WI38 (cell line): ENCODE measurements around the gene CDC42EP4.

Experiments
- H3K4me3 ChIP-seq: 2 replicates; pipeline ENCODE4 v1.5.1; 2011; ENCODE audit warnings: low read depth, mild to moderate bottlenecking, control low read depth, low read length
- TF ChIP-seq, protein P1 (sequence below): IDR thresholded peaks from 2 replicates; pipeline ENCODE4 v1.5.1; 2012; ENCODE audit warnings: low read depth, mild to moderate bottlenecking, control low read depth, low read length

CDC42EP4 gene

DNA sequence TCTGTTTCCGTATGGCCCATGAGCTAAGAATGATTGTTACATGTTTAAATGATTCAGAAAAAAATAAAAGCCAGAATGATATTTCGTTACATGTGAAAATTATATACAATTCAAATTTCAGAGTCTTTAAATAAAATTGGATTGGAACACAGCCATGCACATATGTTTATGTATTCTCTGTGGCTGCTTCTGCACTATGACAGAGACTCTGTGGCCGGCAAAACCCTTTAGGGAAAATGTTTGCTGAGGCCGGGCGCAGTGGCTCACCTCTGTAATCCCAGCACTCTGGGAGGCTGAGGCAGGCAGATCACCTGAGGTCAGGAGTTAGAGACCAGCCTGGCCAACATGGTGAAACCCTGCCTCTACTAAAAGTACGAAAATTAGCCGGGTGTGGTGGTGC, 15.9 kb upstream of the CDC42EP4 start:
- TF ChIP-seq, protein P1, sequence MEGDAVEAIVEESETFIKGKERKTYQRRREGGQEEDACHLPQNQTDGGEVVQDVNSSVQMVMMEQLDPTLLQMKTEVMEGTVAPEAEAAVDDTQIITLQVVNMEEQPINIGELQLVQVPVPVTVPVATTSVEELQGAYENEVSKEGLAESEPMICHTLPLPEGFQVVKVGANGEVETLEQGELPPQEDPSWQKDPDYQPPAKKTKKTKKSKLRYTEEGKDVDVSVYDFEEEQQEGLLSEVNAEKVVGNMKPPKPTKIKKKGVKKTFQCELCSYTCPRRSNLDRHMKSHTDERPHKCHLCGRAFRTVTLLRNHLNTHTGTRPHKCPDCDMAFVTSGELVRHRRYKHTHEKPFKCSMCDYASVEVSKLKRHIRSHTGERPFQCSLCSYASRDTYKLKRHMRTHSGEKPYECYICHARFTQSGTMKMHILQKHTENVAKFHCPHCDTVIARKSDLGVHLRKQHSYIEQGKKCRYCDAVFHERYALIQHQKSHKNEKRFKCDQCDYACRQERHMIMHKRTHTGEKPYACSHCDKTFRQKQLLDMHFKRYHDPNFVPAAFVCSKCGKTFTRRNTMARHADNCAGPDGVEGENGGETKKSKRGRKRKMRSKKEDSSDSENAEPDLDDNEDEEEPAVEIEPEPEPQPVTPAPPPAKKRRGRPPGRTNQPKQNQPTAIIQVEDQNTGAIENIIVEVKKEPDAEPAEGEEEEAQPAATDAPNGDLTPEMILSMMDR: no peak
- no peak overlapping the region for H3K4me3 ChIP-seq

DNA sequence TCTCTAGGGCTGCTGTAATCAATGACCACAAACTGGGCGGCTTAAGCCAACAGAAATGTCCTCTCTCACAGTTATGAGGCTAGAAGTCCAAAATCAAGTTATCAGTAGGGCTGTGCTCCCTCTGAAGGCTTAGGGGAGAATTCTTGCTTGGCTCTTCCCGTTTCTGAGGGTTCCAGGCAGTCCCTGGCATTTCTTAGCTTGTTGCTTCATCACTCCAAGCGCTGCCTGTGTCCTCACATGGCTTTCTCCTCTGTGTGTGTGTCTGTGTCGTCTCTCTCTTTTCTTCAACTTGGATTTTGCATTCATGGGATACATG, 13.7 kb upstream of the CDC42EP4 start:
- H3K4me3 ChIP-seq: no peak overlapping the region
- TF ChIP-seq, protein P1: no peak

DNA sequence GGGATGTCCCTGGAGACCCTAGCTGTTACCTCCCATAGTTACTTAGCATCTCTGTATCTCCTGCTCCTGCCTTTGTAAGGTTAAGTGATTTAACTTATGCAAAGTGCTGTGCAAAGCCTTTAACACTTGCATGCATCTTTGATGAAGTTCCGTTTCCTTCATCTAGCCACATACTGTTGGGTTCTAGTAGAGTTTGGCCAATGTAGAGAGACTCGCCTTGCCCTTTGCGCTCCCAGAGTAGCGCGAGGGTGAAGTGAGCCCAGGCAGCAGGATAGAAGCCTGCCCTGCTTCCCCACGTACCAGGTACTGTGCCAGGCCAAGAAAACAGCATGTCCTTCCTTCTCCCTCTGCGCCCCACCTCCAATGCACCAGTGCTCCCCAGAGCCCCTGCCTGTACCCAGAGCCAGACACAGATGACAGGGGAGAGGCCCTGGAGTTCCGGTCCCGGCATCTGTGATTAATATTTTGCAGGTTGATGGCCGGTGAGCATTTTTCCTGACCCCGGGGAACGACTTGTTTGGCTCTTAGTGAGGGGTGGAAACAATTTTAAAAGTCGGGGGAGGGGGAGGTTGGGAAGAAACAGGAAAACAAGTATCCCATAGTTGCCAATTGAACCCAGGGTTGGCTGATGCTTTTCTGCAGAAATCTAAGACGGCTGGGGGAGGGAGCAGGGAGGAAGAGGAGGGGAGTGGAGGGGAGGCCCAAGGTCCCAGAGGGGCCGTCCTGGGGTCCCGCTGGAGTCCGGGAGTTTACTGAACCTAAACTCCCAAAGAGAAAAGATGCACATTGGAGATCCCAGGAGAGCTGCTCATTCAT, 13.1 kb upstream of the CDC42EP4 start:
- TF ChIP-seq, protein P1: no peak
- no peak overlapping the region for H3K4me3 ChIP-seq

DNA sequence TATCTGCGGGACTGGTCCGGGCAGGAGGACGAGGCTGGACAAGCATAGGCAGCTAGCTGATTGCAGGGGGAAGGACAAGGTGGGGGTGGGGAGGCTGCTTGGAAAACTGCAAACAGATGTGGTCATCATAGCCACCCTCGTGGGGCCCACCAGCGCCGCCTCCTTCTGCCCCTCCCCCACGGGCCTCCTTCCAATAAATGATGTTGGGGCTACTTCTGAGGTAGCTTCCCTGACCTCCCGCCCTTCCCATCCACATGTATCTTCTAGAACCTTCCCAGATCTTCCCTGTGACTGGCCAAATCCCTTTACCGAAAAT, 12.3 kb upstream of the CDC42EP4 start:
- no peak overlapping the region for H3K4me3 ChIP-seq
- TF ChIP-seq, protein P1: no peak

DNA sequence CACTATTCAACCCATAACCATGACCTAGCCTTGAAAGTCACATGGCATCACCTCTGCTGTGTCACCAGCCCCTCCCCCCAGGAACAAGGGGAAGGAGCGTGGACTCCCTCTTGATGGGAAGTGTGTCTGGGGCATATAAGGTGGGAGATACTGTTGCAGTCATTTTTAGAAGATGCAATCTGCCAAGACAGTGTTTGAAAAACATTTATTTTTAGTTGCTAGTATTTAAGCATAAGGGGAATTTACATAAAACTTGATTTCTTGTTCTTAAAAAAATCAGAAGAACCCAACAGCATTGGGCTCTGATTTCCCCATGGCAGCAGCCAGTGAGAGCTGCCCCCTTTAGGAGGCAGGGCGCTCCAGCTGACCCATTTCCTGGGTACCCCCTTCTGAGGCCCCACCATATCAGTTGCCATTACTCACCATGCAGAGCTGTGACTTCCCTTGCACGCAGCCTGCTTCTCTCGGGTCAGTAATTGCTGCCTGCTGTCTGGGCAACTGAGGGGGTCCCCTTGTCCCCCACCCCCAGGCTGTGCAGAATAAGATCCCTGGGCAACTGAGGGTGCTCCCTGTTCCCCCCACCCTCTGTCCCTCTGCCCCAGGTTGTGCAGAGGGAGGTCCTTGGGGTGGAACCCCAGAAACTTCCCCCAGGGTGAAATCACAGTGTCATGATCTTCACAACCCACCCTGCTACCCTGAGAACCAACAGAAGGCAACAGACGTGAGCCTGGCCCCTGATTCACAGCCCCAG, 11.8 kb upstream of the CDC42EP4 start:
- TF ChIP-seq, protein P1: no peak
- H3K4me3 ChIP-seq: no peak overlapping the region

DNA sequence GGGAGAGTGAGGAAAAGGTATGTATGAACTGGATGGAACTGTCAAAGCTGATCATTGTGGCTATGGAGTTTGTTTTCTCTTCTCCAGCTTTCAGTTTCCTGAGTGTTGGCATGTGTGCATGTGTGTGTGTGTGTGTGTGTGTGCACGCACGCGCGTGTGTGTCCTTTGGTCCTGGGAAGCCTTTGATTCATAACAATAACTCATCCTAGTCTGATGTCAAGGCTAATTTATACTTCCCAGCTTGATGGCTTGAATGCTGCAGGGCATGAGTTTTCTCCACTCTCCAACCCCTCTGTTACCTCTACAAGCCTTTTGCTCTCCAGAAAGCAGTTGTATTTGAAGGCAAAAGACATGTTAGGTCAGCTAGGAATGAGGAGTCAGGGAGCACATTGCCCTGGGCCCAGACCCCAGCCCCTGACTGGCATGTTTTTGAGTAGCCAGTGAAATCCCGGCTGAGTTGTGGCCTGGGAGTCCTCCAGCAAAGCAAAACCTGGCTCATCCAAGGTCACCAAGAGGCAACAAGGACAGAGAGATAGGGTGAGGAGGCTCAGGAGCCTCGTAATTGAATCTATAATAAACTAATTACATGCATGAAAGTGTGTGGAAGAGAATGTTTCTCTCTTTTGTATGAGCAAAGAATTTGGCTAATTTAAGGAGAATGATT, 8.9 kb upstream of the CDC42EP4 start:
- TF ChIP-seq, protein P1: no peak
- no peak overlapping the region for H3K4me3 ChIP-seq

DNA sequence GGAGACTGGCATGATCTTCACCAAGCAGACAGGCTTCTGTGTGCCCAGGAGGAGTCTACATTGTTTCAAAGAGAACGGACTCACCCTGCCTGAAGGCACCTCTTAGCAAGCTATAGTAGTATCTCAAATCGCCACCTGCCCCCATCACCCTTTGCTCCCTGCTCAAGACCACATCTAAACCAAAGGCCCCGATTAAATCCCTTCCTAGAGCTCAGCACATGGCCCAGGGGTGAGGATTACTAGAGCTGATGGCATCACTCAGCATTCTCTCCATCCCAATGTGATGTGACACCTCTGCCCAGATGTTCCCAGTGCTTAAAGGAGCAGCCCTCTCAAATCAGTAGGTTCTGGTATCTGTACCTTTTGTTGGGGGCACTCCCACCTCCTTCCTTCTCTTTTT, 8.0 kb upstream of the CDC42EP4 start:
- TF ChIP-seq, protein P1: no peak
- no peak overlapping the region for H3K4me3 ChIP-seq
